ENCODE results near the gene PHACTR3.

DNA sequence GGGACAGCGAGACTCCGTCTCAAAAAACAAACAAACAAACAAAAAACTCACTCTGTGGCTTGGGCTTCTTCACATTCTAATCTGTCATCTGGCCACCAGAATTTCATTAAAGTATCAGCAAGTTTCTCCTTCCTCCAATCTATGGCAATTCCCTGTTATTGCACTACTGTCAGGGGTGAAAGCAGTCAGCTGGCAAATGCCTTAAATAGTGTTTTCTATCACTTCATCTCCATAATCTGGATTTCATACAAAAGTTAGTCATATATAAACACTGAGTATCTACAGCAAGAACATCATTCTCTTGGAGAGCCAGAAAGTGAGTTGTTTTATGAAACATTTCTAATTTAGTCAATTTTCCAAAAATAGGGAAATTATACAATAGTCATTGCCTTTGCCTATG lies 56.1 kb downstream of the PHACTR3 start:
- TF ChIP-seq POLR2A (IDR thresholded peaks at IDR 0.05), result no peak
- TF ChIP-seq, protein P1, sequence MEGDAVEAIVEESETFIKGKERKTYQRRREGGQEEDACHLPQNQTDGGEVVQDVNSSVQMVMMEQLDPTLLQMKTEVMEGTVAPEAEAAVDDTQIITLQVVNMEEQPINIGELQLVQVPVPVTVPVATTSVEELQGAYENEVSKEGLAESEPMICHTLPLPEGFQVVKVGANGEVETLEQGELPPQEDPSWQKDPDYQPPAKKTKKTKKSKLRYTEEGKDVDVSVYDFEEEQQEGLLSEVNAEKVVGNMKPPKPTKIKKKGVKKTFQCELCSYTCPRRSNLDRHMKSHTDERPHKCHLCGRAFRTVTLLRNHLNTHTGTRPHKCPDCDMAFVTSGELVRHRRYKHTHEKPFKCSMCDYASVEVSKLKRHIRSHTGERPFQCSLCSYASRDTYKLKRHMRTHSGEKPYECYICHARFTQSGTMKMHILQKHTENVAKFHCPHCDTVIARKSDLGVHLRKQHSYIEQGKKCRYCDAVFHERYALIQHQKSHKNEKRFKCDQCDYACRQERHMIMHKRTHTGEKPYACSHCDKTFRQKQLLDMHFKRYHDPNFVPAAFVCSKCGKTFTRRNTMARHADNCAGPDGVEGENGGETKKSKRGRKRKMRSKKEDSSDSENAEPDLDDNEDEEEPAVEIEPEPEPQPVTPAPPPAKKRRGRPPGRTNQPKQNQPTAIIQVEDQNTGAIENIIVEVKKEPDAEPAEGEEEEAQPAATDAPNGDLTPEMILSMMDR (IDR thresholded peaks at IDR 0.05), result no peak

Measured in right lobe of liver (tissue), 4 donors.